ENCODE data around the gene RASSF8. TPM values are rescaled to one million over a fixed set of nuclear protein-coding genes. Genes with fewer than 3 reads are reported as not detected.

RASSF8 gene
- total RNA-seq, 1 donor from 2014 or later: 74.3 TPM

GRCh38 chr12:25994901-25995625, 36.6 kb downstream of the RASSF8 start:
- peak overlapping the region; percentile 79 for H3K27ac Mint-ChIP-seq (ENCODE audit: unreplicated experiment)
- no peaks in the 10 kb centered on the region for H3K9me3 Mint-ChIP-seq (ENCODE audit: unreplicated experiment)

GRCh38 chr12:25995906-25996305, 37.4 kb downstream of the RASSF8 start:
- Mint-ChIP-seq H3K4me3 (ENCODE audit: unreplicated experiment) (no peak overlapping the region), H3K27me3 (ENCODE audit: unreplicated experiment) (no peaks in the 10 kb centered on the region), H3K27ac (ENCODE audit: unreplicated experiment) (peak overlapping the region; percentile 65), H3K4me1 (ENCODE audit: unreplicated experiment) (peaks cover 69% of the 10 kb centered on the region), H3K9me3 (ENCODE audit: unreplicated experiment) (no peaks in the 10 kb centered on the region), H3K36me3 (ENCODE audit: unreplicated experiment) (no peaks in the 10 kb centered on the region)
- no peak for DNase-seq (ENCODE audit: extremely low spot score, unreplicated experiment)
- no peak for TF ChIP-seq CTCF (IDR thresholded peaks at IDR 0.05)

More at GRCh38 chr12:25994901-25995625, 36.6 kb downstream of the RASSF8 start:
- Mint-ChIP-seq H3K27me3 (ENCODE audit: unreplicated experiment) (no peaks in the 10 kb centered on the region), H3K4me1 (ENCODE audit: unreplicated experiment) (peaks cover 69% of the 10 kb centered on the region), H3K36me3 (ENCODE audit: unreplicated experiment) (no peaks in the 10 kb centered on the region), H3K4me3 (ENCODE audit: unreplicated experiment) (no peak overlapping the region)
- no peak for TF ChIP-seq CTCF (IDR thresholded peaks at IDR 0.05)
- DNase-seq (ENCODE audit: extremely low spot score, unreplicated experiment): no peak

GRCh38 chr12:25996677-25997076, 38.2 kb downstream of the RASSF8 start:
- Mint-ChIP-seq H3K36me3 (ENCODE audit: unreplicated experiment) (no peaks in the 10 kb centered on the region), H3K27me3 (ENCODE audit: unreplicated experiment) (no peaks in the 10 kb centered on the region), H3K9me3 (ENCODE audit: unreplicated experiment) (no peaks in the 10 kb centered on the region), H3K4me3 (ENCODE audit: unreplicated experiment) (no peak overlapping the region), H3K4me1 (ENCODE audit: unreplicated experiment) (peaks cover 71% of the 10 kb centered on the region), H3K27ac (ENCODE audit: unreplicated experiment) (peak overlapping the region; percentile 92)
- TF ChIP-seq CTCF (IDR thresholded peaks at IDR 0.05): no peak
- no peak for DNase-seq (ENCODE audit: extremely low spot score, unreplicated experiment)

GRCh38 chr12:25997201-25997963, 38.9 kb downstream of the RASSF8 start:
- no peak for TF ChIP-seq CTCF (IDR thresholded peaks at IDR 0.05)
- Mint-ChIP-seq H3K27ac (ENCODE audit: unreplicated experiment) (peak overlapping the region; percentile 92), H3K27me3 (ENCODE audit: unreplicated experiment) (no peaks in the 10 kb centered on the region), H3K4me3 (ENCODE audit: unreplicated experiment) (peak overlapping the region; percentile 2), H3K36me3 (ENCODE audit: unreplicated experiment) (no peaks in the 10 kb centered on the region), H3K9me3 (ENCODE audit: unreplicated experiment) (no peaks in the 10 kb centered on the region), H3K4me1 (ENCODE audit: unreplicated experiment) (peaks cover 68% of the 10 kb centered on the region)
- DNase-seq (ENCODE audit: extremely low spot score, unreplicated experiment): no peak

GRCh38 chr12:26000898-26001297, 42.4 kb downstream of the RASSF8 start:
- Mint-ChIP-seq H3K27me3 (ENCODE audit: unreplicated experiment) (no peaks in the 10 kb centered on the region), H3K36me3 (ENCODE audit: unreplicated experiment) (peaks cover 12% of the 10 kb centered on the region), H3K9me3 (ENCODE audit: unreplicated experiment) (peaks cover 8% of the 10 kb centered on the region), H3K4me1 (ENCODE audit: unreplicated experiment) (peaks cover 37% of the 10 kb centered on the region), H3K27ac (ENCODE audit: unreplicated experiment) (no peak overlapping the region), H3K4me3 (ENCODE audit: unreplicated experiment) (no peak overlapping the region)
- no peak for TF ChIP-seq CTCF (IDR thresholded peaks at IDR 0.05)
- no peak for DNase-seq (ENCODE audit: extremely low spot score, unreplicated experiment)
